Panc1 (cell line): ENCODE measurements around the gene GRIA3. TPM values are rescaled to one million over a fixed set of nuclear protein-coding genes. Genes with fewer than 3 reads are reported as not detected.

Experiments used
- ATAC-seq: fragments of 200-7000 bp; cut with Tn5 transposase; 2 replicates; pipeline ENCODE4 v1.9.1; 2020; ENCODE audit warnings: mild to moderate bottlenecking, moderate library complexity
- BruUV-seq: library from RNA; stranded (reverse); fragments of 400-500 nt; replicated peaks from 2 replicates; lab custom pipeline; 2021; lab: Mats Ljungman, UMichigan
- CTCF ChIA-PET: fragments of 300-600 bp; sonication (Branson Sonifier 250); formaldehyde crosslinking; loops from one replicate; lab custom pipeline; 2022; ENCODE audit warnings: antibody characterized with exemption; lab: Charles Lee
- POLR2A ChIA-PET: fragments of 300-600 bp; sonication (Branson Sonifier 250); formaldehyde crosslinking; loops from one replicate; lab custom pipeline; 2022; ENCODE audit warnings: antibody characterized with exemption; lab: Charles Lee
- DNase-seq: peaks from one replicate; pipeline ENCODE4 v3.0.0-alpha.2; 2010; ENCODE audit warnings: low read depth, low spot score
- H3K27ac ChIP-seq: 2 replicates; pipeline ENCODE4 v1.5.1; 2011; ENCODE audit warnings: mild to moderate bottlenecking, low read length, inconsistent platforms
- H3K27me3 ChIP-seq: fragments of 200-500 bp; sonication (Bioruptor generic); 2 replicates; pipeline ENCODE4 v1.6.0; 2014; ENCODE audit warnings: low read length, inconsistent platforms; ENCODE audit not compliant: control insufficient read depth, insufficient read depth
- H3K36me3 ChIP-seq: fragments of 200-500 bp; sonication (Bioruptor generic); 2 replicates; pipeline ENCODE4 v1.5.1; 2014; ENCODE audit warnings: inconsistent platforms, mild to moderate bottlenecking, low read length, moderate library complexity; ENCODE audit not compliant: control insufficient read depth, insufficient read depth
- H3K4me1 ChIP-seq: 2 replicates; pipeline ENCODE4 v1.5.1; 2011; ENCODE audit warnings: inconsistent platforms, mild to moderate bottlenecking, low read length, moderate library complexity; ENCODE audit not compliant: control insufficient read depth, insufficient read depth
- H3K4me3 ChIP-seq, 2 experiments: 2 replicates each; pipeline ENCODE4 v1.5.1; 2011 to 2012; ENCODE audit warnings: low read depth in 2 of 2, low read length in 2 of 2, mild to moderate bottlenecking in 2 of 2, inconsistent platforms in 1 of 2, moderate library complexity in 1 of 2
- H3K9me3 ChIP-seq: fragments of 200-500 bp; sonication (Bioruptor generic); 2 replicates; pipeline ENCODE4 v1.5.1; 2014; ENCODE audit warnings: low read depth, mild to moderate bottlenecking, inconsistent platforms, low read length, moderate library complexity; ENCODE audit not compliant: control insufficient read depth, insufficient read depth
- POLR2AphosphoS5 ChIP-seq: IDR thresholded peaks from 2 replicates; pipeline ENCODE4 v1.6.1; 2012; ENCODE audit warnings: mild to moderate bottlenecking, low read depth, low read length, moderate library complexity
- REST ChIP-seq, 2 experiments: IDR thresholded peaks; 2 replicates each; pipeline ENCODE4 v1.6.1; 2011 to 2012; ENCODE audit warnings: low read depth in 2 of 2, control low read depth in 1 of 2, low read length in 1 of 2, mild to moderate bottlenecking in 1 of 2, moderate library complexity in 1 of 2; ENCODE audit not compliant: insufficient read depth in 1 of 2
- SIN3A ChIP-seq: IDR thresholded peaks from 2 replicates; pipeline ENCODE4 v1.6.1; 2012; ENCODE audit warnings: low read depth, mild to moderate bottlenecking, low read length, moderate library complexity, borderline replicate concordance; ENCODE audit not compliant: insufficient read depth
- TCF7L2 ChIP-seq: IDR thresholded peaks from 2 replicates; pipeline ENCODE4 v1.6.1; 2011; ENCODE audit warnings: mild to moderate bottlenecking, low read depth, low read length, inconsistent platforms
- in situ Hi-C: cut with HindIII; loops from 2 replicates; pipeline ENCODE4 v1.10.0; 2016; ENCODE audit warnings: low sequenced_read_pairs, low pct_unique_long_range_greater_than_20kb
- intact Hi-C: fragments of 100-400 bp; cut with micrococcal nuclease; formaldehyde crosslinking; loops from one replicate; pipeline ENCODE4 v1.10.0; 2022; ENCODE audit not compliant: unreplicated experiment
- total RNA-seq: library from RNA; stranded (reverse); gene quantifications from one replicate; pipeline ENCODE4 v1.2.1, GENCODE V29; 2021; ENCODE audit not compliant: unreplicated experiment
- TF ChIP-seq, protein P1 (sequence below): fragments of 450-650 bp; IDR thresholded peaks from 2 replicates; pipeline ENCODE4 v1.5.1; 2017; ENCODE audit warnings: mild to moderate bottlenecking

Gene GRIA3
- total RNA-seq, 1 experiment from 2014 or later, result not detected

- in situ Hi-C loops (no loop called here), intact Hi-C loops (no loop called here)
- no TSS peak for BruUV-seq
- Histone ChIP-seq H3K4me3 (no peak overlapping the region), H3K36me3 (no peaks in the 10 kb centered on the region), H3K9me3 (no peaks in the 10 kb centered on the region), H3K4me1 (no peaks in the 10 kb centered on the region), H3K27me3 (no peaks in the 10 kb centered on the region), H3K27ac (no peak overlapping the region)
- ATAC-seq (no peak), DNase-seq (no peak)
- TF ChIP-seq REST (IDR thresholded peaks at IDR 0.05; ENCODE audit: insufficient read depth in 1 of 2, low read depth in 2 of 2, low read length in 1 of 2) (no peak), TCF7L2 (no peak), SIN3A (no peak), POLR2AphosphoS5 (no peak)
- TF ChIP-seq, protein P1, sequence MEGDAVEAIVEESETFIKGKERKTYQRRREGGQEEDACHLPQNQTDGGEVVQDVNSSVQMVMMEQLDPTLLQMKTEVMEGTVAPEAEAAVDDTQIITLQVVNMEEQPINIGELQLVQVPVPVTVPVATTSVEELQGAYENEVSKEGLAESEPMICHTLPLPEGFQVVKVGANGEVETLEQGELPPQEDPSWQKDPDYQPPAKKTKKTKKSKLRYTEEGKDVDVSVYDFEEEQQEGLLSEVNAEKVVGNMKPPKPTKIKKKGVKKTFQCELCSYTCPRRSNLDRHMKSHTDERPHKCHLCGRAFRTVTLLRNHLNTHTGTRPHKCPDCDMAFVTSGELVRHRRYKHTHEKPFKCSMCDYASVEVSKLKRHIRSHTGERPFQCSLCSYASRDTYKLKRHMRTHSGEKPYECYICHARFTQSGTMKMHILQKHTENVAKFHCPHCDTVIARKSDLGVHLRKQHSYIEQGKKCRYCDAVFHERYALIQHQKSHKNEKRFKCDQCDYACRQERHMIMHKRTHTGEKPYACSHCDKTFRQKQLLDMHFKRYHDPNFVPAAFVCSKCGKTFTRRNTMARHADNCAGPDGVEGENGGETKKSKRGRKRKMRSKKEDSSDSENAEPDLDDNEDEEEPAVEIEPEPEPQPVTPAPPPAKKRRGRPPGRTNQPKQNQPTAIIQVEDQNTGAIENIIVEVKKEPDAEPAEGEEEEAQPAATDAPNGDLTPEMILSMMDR, result no peak
- ChIA-PET CTCF (no interaction called here), POLR2A (no interaction called here)
These were observed 292.6 kb downstream of the GRIA3 start for GRCh38 chrX:123476611-123477219.

DNA sequence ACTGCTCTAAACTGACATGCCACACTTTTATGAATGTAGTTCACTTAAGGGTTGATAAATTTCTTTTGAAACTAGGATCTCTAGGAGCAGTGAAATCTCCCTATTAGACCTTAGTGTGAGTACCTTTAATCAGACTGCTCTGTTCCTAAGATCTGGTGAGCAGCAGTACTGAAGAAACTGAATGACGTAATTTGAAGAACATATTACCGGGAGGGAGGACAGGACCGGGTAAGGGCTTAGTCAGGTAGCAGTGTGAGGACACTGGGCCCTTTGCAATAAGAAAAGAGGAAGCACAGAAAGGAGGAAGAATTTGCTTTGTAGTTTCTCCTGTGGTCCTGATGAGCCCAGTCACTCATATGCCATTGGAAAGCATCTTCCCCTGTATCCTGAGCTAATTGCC lies 293.6 kb downstream of the GRIA3 start:
- Histone ChIP-seq H3K9me3 (no peaks in the 10 kb centered on the region), H3K27ac (no peak overlapping the region), H3K36me3 (no peaks in the 10 kb centered on the region), H3K4me1 (no peaks in the 10 kb centered on the region), H3K27me3 (no peaks in the 10 kb centered on the region), H3K4me3 (no peak overlapping the region)
- CTCF ChIA-PET, result no interaction called here
- TF ChIP-seq, protein P1, result no peak
- TF ChIP-seq TCF7L2, result no peak
- no peak for TF ChIP-seq SIN3A
- TF ChIP-seq POLR2AphosphoS5, result no peak
- no peak for TF ChIP-seq REST (IDR thresholded peaks at IDR 0.05; ENCODE audit: insufficient read depth in 1 of 2, low read depth in 2 of 2, low read length in 1 of 2)
- POLR2A ChIA-PET, result no interaction called here
- BruUV-seq, result no TSS peak
- ATAC-seq (no peak), DNase-seq (no peak)
- in situ Hi-C loops, result no loop called here
- intact Hi-C loops, result no loop called here
